Suprapubic skin (tissue), 3 donors: ENCODE results near the gene IL12B.
"Not testable (repeated sequence)": the region's sequence is repeated elsewhere in the genome, so short reads cannot be mapped to it uniquely, and the experiment has no call there.

ENCODE experiments used
- CTCF ChIP-seq, 2 donors: fragments of 200-600 bp in 1 of 2; fragments of 450-650 bp in 1 of 2; sonication (generic) in 1 of 2; IDR thresholded peaks; one replicate each; pipeline ENCODE4 v1.5.1; 2016 to 2019; ENCODE audit warnings: antibody characterized with exemption in 2 of 2, mild to moderate bottlenecking in 1 of 2, moderate library complexity in 1 of 2
- EP300 ChIP-seq: sonication (generic); formaldehyde crosslinking; IDR thresholded peaks from one replicate; pipeline ENCODE4 v1.6.1; 2017; ENCODE audit warnings: antibody characterized with exemption

- not testable (repeated sequence) for TF ChIP-seq EP300; CTCF (IDR thresholded peaks at IDR 0.05)
These were observed 37.6 kb upstream of the IL12B start for GRCh38 chr5:159367866-159368265.
